Measurements from ENCODE around the gene ZNF438. TPM values are rescaled to one million over a fixed set of nuclear protein-coding genes. Genes with fewer than 3 reads are reported as not detected.
"Not testable (repeated sequence)": the region's sequence is repeated elsewhere in the genome, so short reads cannot be mapped to it uniquely, and the experiment has no call there.

ZNF438 gene
- total and polyA plus RNA-seq, 11 donors = 9.0 to 14.7 (median 13.2) TPM

DNA sequence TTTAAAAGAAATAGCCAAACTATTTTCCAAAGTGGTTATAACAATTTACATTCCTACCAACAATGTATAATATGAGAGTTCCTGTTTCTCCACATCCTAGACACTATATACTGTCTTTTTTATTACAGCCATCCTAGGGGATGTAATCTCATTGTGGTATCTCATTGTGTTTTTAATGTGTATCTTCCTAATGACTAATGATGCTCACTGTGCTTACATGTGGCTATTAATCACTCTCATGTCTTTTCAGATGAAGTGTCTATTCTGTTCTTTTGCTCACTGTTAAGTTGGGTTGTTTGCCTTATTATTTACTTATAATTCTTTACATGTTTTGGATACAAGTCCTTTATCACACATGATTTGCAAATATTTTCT, 71.8 kb downstream of the ZNF438 start:
- H3K9me3 ChIP-seq = peaks cover 0 to 10% (median under 1%) of the 10 kb centered on the region in 12 donors
- intact Hi-C loops (cut with DNase I) = no loop called here
- H3K4me3 ChIP-seq = no peak overlapping the region
- no peak for DNase-seq
- TF ChIP-seq POLR2A (IDR thresholded peaks at IDR 0.05) = no peak
- TF ChIP-seq, protein P1, sequence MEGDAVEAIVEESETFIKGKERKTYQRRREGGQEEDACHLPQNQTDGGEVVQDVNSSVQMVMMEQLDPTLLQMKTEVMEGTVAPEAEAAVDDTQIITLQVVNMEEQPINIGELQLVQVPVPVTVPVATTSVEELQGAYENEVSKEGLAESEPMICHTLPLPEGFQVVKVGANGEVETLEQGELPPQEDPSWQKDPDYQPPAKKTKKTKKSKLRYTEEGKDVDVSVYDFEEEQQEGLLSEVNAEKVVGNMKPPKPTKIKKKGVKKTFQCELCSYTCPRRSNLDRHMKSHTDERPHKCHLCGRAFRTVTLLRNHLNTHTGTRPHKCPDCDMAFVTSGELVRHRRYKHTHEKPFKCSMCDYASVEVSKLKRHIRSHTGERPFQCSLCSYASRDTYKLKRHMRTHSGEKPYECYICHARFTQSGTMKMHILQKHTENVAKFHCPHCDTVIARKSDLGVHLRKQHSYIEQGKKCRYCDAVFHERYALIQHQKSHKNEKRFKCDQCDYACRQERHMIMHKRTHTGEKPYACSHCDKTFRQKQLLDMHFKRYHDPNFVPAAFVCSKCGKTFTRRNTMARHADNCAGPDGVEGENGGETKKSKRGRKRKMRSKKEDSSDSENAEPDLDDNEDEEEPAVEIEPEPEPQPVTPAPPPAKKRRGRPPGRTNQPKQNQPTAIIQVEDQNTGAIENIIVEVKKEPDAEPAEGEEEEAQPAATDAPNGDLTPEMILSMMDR (IDR thresholded peaks at IDR 0.05) = no peak
- H3K27ac ChIP-seq = no peak overlapping the region
- no peaks in the 10 kb centered on the region for H3K36me3 ChIP-seq
- H3K4me1 ChIP-seq = peaks cover 0 to 32% (median 12%) of the 10 kb centered on the region in 12 donors
- ATAC-seq = no peak
- H3K27me3 ChIP-seq = no peaks in the 10 kb centered on the region

DNA sequence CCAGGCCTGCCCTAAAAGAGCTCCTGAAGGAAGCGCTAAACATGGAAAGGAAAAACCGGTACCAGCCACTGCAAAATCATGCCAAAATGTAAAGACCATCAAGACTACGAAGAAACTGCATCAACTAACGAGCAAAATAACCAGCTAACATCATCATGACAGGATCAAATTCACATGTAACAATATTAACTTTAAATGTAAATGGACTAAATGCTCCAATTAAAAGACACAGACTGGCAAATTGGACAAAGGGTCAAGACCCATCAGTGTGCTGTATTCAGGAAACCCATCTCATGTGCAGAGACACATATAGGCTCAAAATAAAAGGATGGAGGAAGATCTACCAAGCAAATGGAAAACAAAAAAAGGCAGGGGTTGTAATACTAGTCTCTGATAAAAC, 82.4 kb downstream of the ZNF438 start:
- peaks cover 0 to 17% (median 2%) of the 10 kb centered on the region in 12 donors for H3K9me3 ChIP-seq
- H3K27ac ChIP-seq; H3K4me3 ChIP-seq; H3K4me1 ChIP-seq; H3K27me3 ChIP-seq; DNase-seq; intact Hi-C loops (cut with DNase I); H3K36me3 ChIP-seq; ATAC-seq: not testable (repeated sequence)
- WGBS, 4 donors = 84 to 99% (median 97%) methylated on average over 2 to 4 of the region's 4 CpGs

DNA sequence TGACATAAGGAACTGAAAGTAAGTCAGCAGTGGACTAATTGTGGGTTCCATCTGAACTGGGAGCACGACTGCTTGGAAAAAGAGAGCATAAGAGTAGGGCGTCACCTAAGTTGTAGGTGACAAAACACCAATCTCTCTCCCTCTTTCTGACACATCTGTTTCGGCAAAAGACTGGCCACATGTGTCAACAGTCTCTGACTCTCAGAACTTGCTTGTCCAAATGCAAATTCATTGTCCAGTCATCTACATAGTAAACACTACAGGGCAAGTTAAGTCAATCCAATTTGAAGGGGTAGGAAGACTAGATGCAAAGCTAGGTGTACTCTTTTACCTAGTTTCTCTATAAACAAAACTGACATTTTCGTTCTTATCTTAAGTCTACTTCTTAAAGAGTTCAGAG, 87.7 kb downstream of the ZNF438 start:
- ATAC-seq = no peak
- Histone ChIP-seq H3K27ac (peak overlapping the region in 1 of 12 donors; percentile 8), H3K4me3 (no peak overlapping the region), H3K27me3 (no peaks in the 10 kb centered on the region), H3K36me3 (peaks cover 0 to 3% (median 0%) of the 10 kb centered on the region in 9 donors), H3K4me1 (peaks cover 0 to 40% (median 15%) of the 10 kb centered on the region in 12 donors), H3K9me3 (peaks cover 0 to 5% (median 0%) of the 10 kb centered on the region in 12 donors)
- intact Hi-C loops (cut with DNase I) = loop anchor here in 1 of 10 donors (1.0 kb wide), 1 partner anchor 11 kb away; no protein-coding TSS in a partner anchor
- WGBS, 4 donors = 92 to 95% (median 93%) methylated on average over 4 of the region's 4 CpGs
- TF ChIP-seq POLR2A (IDR thresholded peaks at IDR 0.05) = no peak
- TF ChIP-seq, protein P1 (IDR thresholded peaks at IDR 0.05) = no peak
- no peak for DNase-seq

DNA sequence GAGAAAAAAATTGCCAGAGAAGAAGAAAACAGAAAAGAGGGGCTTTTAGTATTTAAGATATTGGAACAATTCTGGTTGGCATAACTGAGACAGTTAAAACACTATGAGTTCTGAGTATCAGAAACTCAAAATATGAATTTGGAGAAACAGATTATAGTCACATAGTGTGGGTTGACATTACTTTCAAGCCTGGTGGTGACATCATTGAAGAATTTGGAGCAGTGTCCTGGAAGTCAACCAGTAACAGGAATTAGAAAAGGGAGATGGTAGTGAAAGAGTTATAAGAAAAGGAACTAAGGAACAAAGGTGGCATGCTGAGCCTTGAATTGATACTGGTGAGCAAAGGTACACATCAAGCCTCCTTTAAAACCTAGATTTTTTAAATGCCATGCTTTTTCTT, 88.2 kb downstream of the ZNF438 start:
- Histone ChIP-seq H3K36me3 (peaks cover 0 to 3% (median 0%) of the 10 kb centered on the region in 9 donors), H3K9me3 (peaks cover 0 to 4% (median 0%) of the 10 kb centered on the region in 12 donors), H3K27ac (no peak overlapping the region), H3K4me1 (peaks cover 0 to 40% (median 15%) of the 10 kb centered on the region in 12 donors), H3K4me3 (no peak overlapping the region), H3K27me3 (no peaks in the 10 kb centered on the region)
- intact Hi-C loops (cut with DNase I) = no loop called here
- peak in 2 of 4 donors; percentile 24 to 62 for ATAC-seq
- TF ChIP-seq, protein P1 (IDR thresholded peaks at IDR 0.05) = no peak
- no peak for TF ChIP-seq POLR2A (IDR thresholded peaks at IDR 0.05)
- no peak for DNase-seq

DNA sequence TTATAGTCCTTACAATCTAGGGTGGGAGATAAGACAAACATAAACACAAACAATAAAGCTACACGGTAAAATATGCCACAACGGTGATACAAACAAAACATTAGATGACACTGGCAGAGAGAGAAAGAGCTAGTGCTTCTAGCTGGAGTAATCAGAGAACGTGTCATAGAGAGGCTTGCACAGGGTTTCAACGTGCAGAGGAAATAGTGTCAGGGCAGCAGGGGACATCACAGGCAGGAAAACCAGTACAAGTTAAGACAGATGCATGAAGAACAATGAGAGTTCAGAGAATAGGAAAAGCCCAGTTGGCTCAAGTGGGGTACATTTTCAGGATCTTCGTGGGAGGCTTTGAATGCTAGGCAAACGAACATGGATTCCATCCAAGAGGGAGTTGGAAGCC, 91.4 kb downstream of the ZNF438 start:
- Histone ChIP-seq H3K36me3 (peaks cover 0 to 20% (median 2%) of the 10 kb centered on the region in 9 donors), H3K27ac (peak overlapping the region in 1 of 12 donors; percentile 17), H3K4me3 (no peak overlapping the region), H3K9me3 (peaks cover 0 to 2% (median 0%) of the 10 kb centered on the region in 12 donors), H3K4me1 (peaks cover 0 to 40% (median 15%) of the 10 kb centered on the region in 12 donors), H3K27me3 (no peaks in the 10 kb centered on the region)
- intact Hi-C loops (cut with DNase I) = no loop called here
- peak in 1 of 4 donors; percentile 44 for ATAC-seq
- no peak for TF ChIP-seq POLR2A (IDR thresholded peaks at IDR 0.05)
- TF ChIP-seq, protein P1 (IDR thresholded peaks at IDR 0.05) = no peak
- DNase-seq = no peak
- 49 to 65% (median 57%) methylated on average over 6 of the region's 6 CpGs for WGBS, 4 donors
